ENCODE results near the gene EIF5B. TPM values are rescaled to one million over a fixed set of nuclear protein-coding genes. Genes with fewer than 3 reads are reported as not detected.

The EIF5B gene
- total RNA-seq, 1 experiment from 2014 or later: 63.1 TPM

GRCh38 chr2:99430614-99431291, 93.6 kb downstream of the EIF5B start:
- no peaks in the 10 kb centered on the region for H3K27me3 Mint-ChIP-seq (ENCODE audit: unreplicated experiment)
- CTCF ChIA-PET: no interaction called here
- no peak for TF ChIP-seq CTCF (IDR thresholded peaks at IDR 0.05; ENCODE audit: unreplicated experiment)
- DNase-seq: no peak
- H3K9me3 Mint-ChIP-seq (ENCODE audit: low read depth, unreplicated experiment): no peaks in the 10 kb centered on the region
- no TSS peak for BruUV-seq (replicated peaks)
- no peaks in the 10 kb centered on the region for H3K4me1 Mint-ChIP-seq (ENCODE audit: low read depth, unreplicated experiment)
- H3K36me3 Mint-ChIP-seq (ENCODE audit: insufficient read depth, unreplicated experiment): peaks cover 29% of the 10 kb centered on the region
- peak overlapping the region; percentile 52 for H3K27ac Mint-ChIP-seq (ENCODE audit: unreplicated experiment)
- intact Hi-C loops (cut with micrococcal nuclease; ENCODE audit: unreplicated experiment): no loop called here
- no peak overlapping the region for H3K4me3 Mint-ChIP-seq (ENCODE audit: low read depth, unreplicated experiment)

- TF ChIP-seq CTCF (IDR thresholded peaks at IDR 0.05; ENCODE audit: unreplicated experiment): no peak
- DNase-seq: no peak
- no peaks in the 10 kb centered on the region for H3K27me3 Mint-ChIP-seq (ENCODE audit: unreplicated experiment)
- intact Hi-C loops (cut with micrococcal nuclease; ENCODE audit: unreplicated experiment): no loop called here
- no peaks in the 10 kb centered on the region for H3K9me3 Mint-ChIP-seq (ENCODE audit: low read depth, unreplicated experiment)
- no peaks in the 10 kb centered on the region for H3K4me1 Mint-ChIP-seq (ENCODE audit: low read depth, unreplicated experiment)
- no peak overlapping the region for H3K4me3 Mint-ChIP-seq (ENCODE audit: low read depth, unreplicated experiment)
- CTCF ChIA-PET: no interaction called here
- BruUV-seq (replicated peaks): no TSS peak
- H3K36me3 Mint-ChIP-seq (ENCODE audit: insufficient read depth, unreplicated experiment): peaks cover 26% of the 10 kb centered on the region
- H3K27ac Mint-ChIP-seq (ENCODE audit: unreplicated experiment): no peak overlapping the region
Measured at GRCh38 chr2:99431587-99432275, 94.5 kb downstream of the EIF5B start.

- Mint-ChIP-seq H3K4me1 (ENCODE audit: low read depth, unreplicated experiment) (no peaks in the 10 kb centered on the region), H3K9me3 (ENCODE audit: low read depth, unreplicated experiment) (no peaks in the 10 kb centered on the region), H3K27ac (ENCODE audit: unreplicated experiment) (no peak overlapping the region), H3K36me3 (ENCODE audit: insufficient read depth, unreplicated experiment) (peaks cover 27% of the 10 kb centered on the region), H3K4me3 (ENCODE audit: low read depth, unreplicated experiment) (no peak overlapping the region), H3K27me3 (ENCODE audit: unreplicated experiment) (no peaks in the 10 kb centered on the region)
- intact Hi-C loops (cut with micrococcal nuclease; ENCODE audit: unreplicated experiment): no loop called here
- DNase-seq: no peak
- CTCF ChIA-PET: no interaction called here
- no peak for TF ChIP-seq CTCF (IDR thresholded peaks at IDR 0.05; ENCODE audit: unreplicated experiment)
- BruUV-seq (replicated peaks): no TSS peak
Measured at GRCh38 chr2:99433340-99433739, 96.2 kb downstream of the EIF5B start.

- no peaks in the 10 kb centered on the region for H3K9me3 Mint-ChIP-seq (ENCODE audit: low read depth, unreplicated experiment)
- no peak overlapping the region for H3K4me3 Mint-ChIP-seq (ENCODE audit: low read depth, unreplicated experiment)
- no peak for TF ChIP-seq CTCF (IDR thresholded peaks at IDR 0.05; ENCODE audit: unreplicated experiment)
- no peak overlapping the region for H3K27ac Mint-ChIP-seq (ENCODE audit: unreplicated experiment)
- intact Hi-C loops (cut with micrococcal nuclease; ENCODE audit: unreplicated experiment): no loop called here
- CTCF ChIA-PET: no interaction called here
- H3K36me3 Mint-ChIP-seq (ENCODE audit: insufficient read depth, unreplicated experiment): peaks cover 6% of the 10 kb centered on the region
- no peaks in the 10 kb centered on the region for H3K4me1 Mint-ChIP-seq (ENCODE audit: low read depth, unreplicated experiment)
- no peaks in the 10 kb centered on the region for H3K27me3 Mint-ChIP-seq (ENCODE audit: unreplicated experiment)
- no TSS peak for BruUV-seq (replicated peaks)
- no peak for DNase-seq
Measured at GRCh38 chr2:99436874-99437273, 99.7 kb downstream of the EIF5B start.

Data from Calu3 (cell line).